Loucy (cell line): ENCODE measurements around the gene INPP5D.

Experiments used
- EZH2phosphoT487 ChIP-seq: fragments of 200-600 bp; IDR thresholded peaks from 2 replicates; pipeline ENCODE4 v1.6.1; 2018; ENCODE audit warnings: antibody characterized with exemption, mild to moderate bottlenecking, moderate library complexity, borderline replicate concordance
- TF ChIP-seq, protein P1 (sequence below): fragments of 200-600 bp; sonication (generic); conservative IDR thresholded peaks from 2 replicates; pipeline ENCODE4 v1.5.1; 2014; ENCODE audit warnings: mild to moderate bottlenecking, antibody characterized with exemption, low read length

DNA sequence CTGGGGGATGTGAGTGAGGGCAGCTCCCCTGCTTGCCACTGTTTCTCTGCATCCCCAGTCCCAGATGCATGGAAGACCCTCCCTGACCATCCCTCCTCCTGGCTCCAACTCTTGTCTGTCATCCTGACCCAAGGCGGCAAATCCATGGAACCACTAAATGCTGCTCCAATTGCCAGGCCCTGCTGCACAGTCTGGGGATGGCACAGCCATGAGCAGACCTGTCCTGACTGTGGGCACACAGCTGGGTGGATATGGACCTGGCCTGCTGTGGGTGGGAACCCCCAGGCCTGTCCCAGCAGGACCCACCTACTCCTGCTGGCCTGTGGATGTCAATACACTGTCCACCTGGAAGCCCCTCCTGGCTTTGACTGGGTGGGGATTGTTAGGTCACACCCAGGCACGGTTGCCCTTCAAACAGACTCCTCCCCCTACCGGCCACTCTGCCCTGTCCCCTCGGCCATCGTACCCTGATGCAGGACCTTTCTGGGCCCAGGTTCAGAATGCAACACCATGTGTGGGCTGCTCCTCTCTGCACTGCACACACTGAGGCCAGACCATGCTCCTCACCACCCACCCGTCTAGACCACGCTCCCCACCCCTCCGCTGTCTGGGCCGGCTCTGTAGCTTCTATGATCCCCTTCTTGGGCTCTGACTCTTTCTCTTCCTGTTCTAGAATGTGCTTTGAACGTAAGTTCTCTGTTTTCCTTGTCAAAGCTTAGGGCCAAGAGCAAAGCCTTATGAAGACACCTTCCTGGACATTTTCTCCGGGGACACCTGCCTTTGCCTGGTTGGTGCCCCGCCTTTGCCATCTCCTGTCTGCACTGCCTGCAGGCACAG lies 57.9 kb downstream of the INPP5D start:
- TF ChIP-seq, protein P1, sequence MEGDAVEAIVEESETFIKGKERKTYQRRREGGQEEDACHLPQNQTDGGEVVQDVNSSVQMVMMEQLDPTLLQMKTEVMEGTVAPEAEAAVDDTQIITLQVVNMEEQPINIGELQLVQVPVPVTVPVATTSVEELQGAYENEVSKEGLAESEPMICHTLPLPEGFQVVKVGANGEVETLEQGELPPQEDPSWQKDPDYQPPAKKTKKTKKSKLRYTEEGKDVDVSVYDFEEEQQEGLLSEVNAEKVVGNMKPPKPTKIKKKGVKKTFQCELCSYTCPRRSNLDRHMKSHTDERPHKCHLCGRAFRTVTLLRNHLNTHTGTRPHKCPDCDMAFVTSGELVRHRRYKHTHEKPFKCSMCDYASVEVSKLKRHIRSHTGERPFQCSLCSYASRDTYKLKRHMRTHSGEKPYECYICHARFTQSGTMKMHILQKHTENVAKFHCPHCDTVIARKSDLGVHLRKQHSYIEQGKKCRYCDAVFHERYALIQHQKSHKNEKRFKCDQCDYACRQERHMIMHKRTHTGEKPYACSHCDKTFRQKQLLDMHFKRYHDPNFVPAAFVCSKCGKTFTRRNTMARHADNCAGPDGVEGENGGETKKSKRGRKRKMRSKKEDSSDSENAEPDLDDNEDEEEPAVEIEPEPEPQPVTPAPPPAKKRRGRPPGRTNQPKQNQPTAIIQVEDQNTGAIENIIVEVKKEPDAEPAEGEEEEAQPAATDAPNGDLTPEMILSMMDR, result no peak
- TF ChIP-seq EZH2phosphoT487, result no peak
